SK-N-SH (cell line): ENCODE measurements around the gene OPCML. TPM values are rescaled to one million over a fixed set of nuclear protein-coding genes. Genes with fewer than 3 reads are reported as not detected.

Experiments
- CTCF ChIA-PET: fragments of 300-600, 350-600 bp; formaldehyde crosslinking; extraction: SDS; loops from one replicate; lab custom pipeline; 2021; lab: Yijun Ruan, JAX
- POLR2A ChIA-PET: fragments of 350-600 bp; sonication (Branson Sonifier 250); formaldehyde crosslinking; extraction: SDS; loops from one replicate; lab custom pipeline; 2020; ENCODE audit warnings: antibody characterized with exemption, inconsistent platforms; lab: Yijun Ruan, JAX
- DNase-seq: peaks from one replicate; pipeline ENCODE4 v3.0.0; 2012
- H2AFZ ChIP-seq: fragments of 200-600 bp; sonication (generic); 2 replicates; pipeline ENCODE4 v1.8.1; 2016; ENCODE audit warnings: antibody characterized with exemption, mild to moderate bottlenecking, low read depth
- H3F3A ChIP-seq: fragments of 200-600 bp; sonication (generic); replicated peaks from 2 replicates; pipeline ENCODE3; 2016; ENCODE audit warnings: antibody characterized with exemption, mild to moderate bottlenecking; ENCODE audit not compliant: insufficient read depth
- H3K27ac ChIP-seq, 2 experiments: fragments of 200-500 bp in 1 of 2; fragments of 200-600 bp in 1 of 2; sonication (Bioruptor generic) in 1 of 2; sonication (generic), shearing (Covaris generic) in 1 of 2; 2 replicates each; pipeline versions ENCODE4 v1.5.1 to v1.6.1; 2014 to 2016; ENCODE audit warnings: low read depth in 2 of 2, inconsistent platforms in 1 of 2, low read length in 1 of 2, mild to moderate bottlenecking in 1 of 2, mixed read lengths in 1 of 2
- H3K27me3 ChIP-seq: fragments of 200-600 bp; sonication (generic), shearing (Covaris generic); 2 replicates; pipeline ENCODE4 v1.6.1; 2016; ENCODE audit warnings: mixed run types; ENCODE audit not compliant: insufficient read depth
- H3K36me3 ChIP-seq, 2 experiments: fragments of 200-500 bp in 1 of 2; fragments of 200-600 bp in 1 of 2; sonication (Bioruptor generic) in 1 of 2; sonication (generic) in 1 of 2; replicated peaks in 1 of 2; 2 replicates each; pipeline versions ENCODE3 to v1.5.1; 2014 to 2016; ENCODE audit warnings: low read length in 1 of 2, mild to moderate bottlenecking in 1 of 2; ENCODE audit not compliant: insufficient read depth in 2 of 2, control insufficient read depth in 1 of 2
- H3K4me1 ChIP-seq, 2 experiments: fragments of 200-500 bp in 1 of 2; fragments of 200-600 bp in 1 of 2; sonication (Bioruptor generic) in 1 of 2; sonication (generic), shearing (Covaris generic) in 1 of 2; 2 replicates each; pipeline versions ENCODE4 v1.5.1 to v1.6.1; 2014 to 2016; ENCODE audit warnings: low read depth in 1 of 2, low read length in 1 of 2, mixed run types in 1 of 2; ENCODE audit not compliant: insufficient read depth in 2 of 2, control insufficient read depth in 1 of 2
- H3K4me2 ChIP-seq: fragments of 200-600 bp; sonication (generic), shearing (Covaris generic); 2 replicates; pipeline ENCODE4 v1.6.1; 2017; ENCODE audit warnings: mixed run types
- H3K4me3 ChIP-seq, 2 experiments: fragments of 200-500 bp in 1 of 2; fragments of 200-600 bp in 1 of 2; sonication (Bioruptor generic) in 1 of 2; sonication (generic), shearing (Covaris generic) in 1 of 2; 2 replicates each; pipeline versions ENCODE4 v1.5.1 to v1.8.1; 2014 to 2016; ENCODE audit warnings: low read depth in 2 of 2, inconsistent platforms in 1 of 2, low read length in 1 of 2, mild to moderate bottlenecking in 1 of 2, mixed read lengths in 1 of 2, moderate library complexity in 1 of 2
- H3K79me2 ChIP-seq: fragments of 200-600 bp; sonication (generic); 2 replicates; pipeline ENCODE4 v1.8.1; 2017; ENCODE audit warnings: mild to moderate bottlenecking; ENCODE audit not compliant: insufficient read depth
- H3K9ac ChIP-seq: fragments of 200-600 bp; sonication (generic); 2 replicates; pipeline ENCODE4 v1.6.1; 2017; ENCODE audit warnings: mixed run types
- H3K9me2 ChIP-seq: fragments of 200-600 bp; sonication (generic); 2 replicates; pipeline ENCODE4 v1.6.1; 2017; ENCODE audit warnings: mixed run types
- H3K9me3 ChIP-seq: fragments of 200-600 bp; sonication (generic); 2 replicates; pipeline ENCODE4 v1.6.1; 2017; ENCODE audit warnings: mixed run types, mild to moderate bottlenecking, moderate library complexity
- H4K20me1 ChIP-seq: fragments of 200-600 bp; sonication (generic); 2 replicates; pipeline ENCODE4 v1.6.1; 2017; ENCODE audit warnings: mild to moderate bottlenecking, mixed run types; ENCODE audit not compliant: insufficient read depth
- FOSL2 ChIP-seq: IDR thresholded peaks from 2 replicates; pipeline ENCODE4 v1.4.0; 2012; ENCODE audit warnings: low read depth, mild to moderate bottlenecking, moderate library complexity, borderline replicate concordance
- FOXJ3 ChIP-seq: sonication (generic); formaldehyde crosslinking; IDR thresholded peaks from 2 replicates; pipeline ENCODE4 v1.5.1; 2020; ENCODE audit warnings: mild to moderate bottlenecking, missing genetic modification reagents
- FOXM1 ChIP-seq: IDR thresholded peaks from 2 replicates; pipeline ENCODE4 v1.4.0; 2012; ENCODE audit warnings: low read depth, mild to moderate bottlenecking
- GABPA ChIP-seq: IDR thresholded peaks from 2 replicates; pipeline ENCODE4 v1.4.0; 2012; ENCODE audit warnings: low read depth, mild to moderate bottlenecking
- MEF2A ChIP-seq: IDR thresholded peaks from 2 replicates; pipeline ENCODE4 v1.4.0; 2012; ENCODE audit warnings: low read depth, borderline replicate concordance
- NFIC ChIP-seq: IDR thresholded peaks from 2 replicates; pipeline ENCODE4 v1.4.0; 2012; ENCODE audit warnings: borderline replicate concordance
- NRF1 ChIP-seq: IDR thresholded peaks from 2 replicates; pipeline ENCODE4 v1.6.1; 2012; ENCODE audit warnings: low read depth, mild to moderate bottlenecking, low read length
- PBX3 ChIP-seq: IDR thresholded peaks from 2 replicates; pipeline ENCODE4; 2012
- RCOR1 ChIP-seq: fragments of 150-350 bp; IDR thresholded peaks from 2 replicates; pipeline ENCODE4 v1.6.1; 2017; ENCODE audit warnings: antibody characterized with exemption, low read length
- RFX5 ChIP-seq: IDR thresholded peaks from 2 replicates; pipeline ENCODE4 v1.6.1; 2012; ENCODE audit warnings: mild to moderate bottlenecking, improper control_type of control experiment, low read length
- RXRA ChIP-seq: IDR thresholded peaks from 2 replicates; pipeline ENCODE4 v1.4.0; 2012; ENCODE audit warnings: low read depth, mild to moderate bottlenecking, borderline replicate concordance
- SIN3A ChIP-seq: IDR thresholded peaks from 2 replicates; pipeline ENCODE4 v1.6.1; 2012; ENCODE audit warnings: low read depth, mild to moderate bottlenecking, low read length, moderate library complexity, borderline replicate concordance
- SMC3 ChIP-seq: IDR thresholded peaks from 2 replicates; pipeline ENCODE4 v1.6.1; 2012; ENCODE audit warnings: low read depth, low read length, improper control_type of control experiment
- TAF1 ChIP-seq: IDR thresholded peaks from 2 replicates; pipeline ENCODE4 v1.6.1; 2012; ENCODE audit warnings: low read depth, mild to moderate bottlenecking, low read length, moderate library complexity, borderline replicate concordance
- TEAD4 ChIP-seq: IDR thresholded peaks from 2 replicates; pipeline ENCODE4 v1.4.0; 2012; ENCODE audit warnings: mild to moderate bottlenecking, borderline replicate concordance; ENCODE audit not compliant: insufficient read depth
- ZBTB33 ChIP-seq: IDR thresholded peaks from 2 replicates; pipeline ENCODE4 v1.4.0; 2012; ENCODE audit warnings: low read depth, borderline replicate concordance
- WGBS: methylation state at CpG from one replicate; pipeline ENCODE4 v1.1.6; 2017; ENCODE audit warnings: low lambda C conversion rate; 5-methylcytosine and 5-hydroxymethylcytosine counted together
- polyA plus RNA-seq, 3 experiments: library from polyadenylated mRNA; depleted of rRNA; stranded (reverse); fragments of >200 nt; gene quantifications; 2 replicates each; pipeline ENCODE4 v1.2.3, GENCODE V29; 2012
- TF ChIP-seq, protein P1 (sequence below): IDR thresholded peaks from 2 replicates; pipeline ENCODE4 v1.4.0; 2012; ENCODE audit warnings: low read depth
- TF ChIP-seq, protein P2 (sequence below): fragments of 200-600 bp; sonication (generic); IDR thresholded peaks from 2 replicates; pipeline ENCODE4 v1.6.1; 2017; ENCODE audit warnings: antibody characterized with exemption, mild to moderate bottlenecking, moderate library complexity
- TF ChIP-seq, protein P3 (sequence below): IDR thresholded peaks from 2 replicates; pipeline ENCODE4 v1.4.0; 2012; ENCODE audit warnings: low read depth, borderline replicate concordance

Gene OPCML
- polyA plus RNA-seq, 1 of the 3 experiments (the other 2 are of a cell fraction): not detected

DNA sequence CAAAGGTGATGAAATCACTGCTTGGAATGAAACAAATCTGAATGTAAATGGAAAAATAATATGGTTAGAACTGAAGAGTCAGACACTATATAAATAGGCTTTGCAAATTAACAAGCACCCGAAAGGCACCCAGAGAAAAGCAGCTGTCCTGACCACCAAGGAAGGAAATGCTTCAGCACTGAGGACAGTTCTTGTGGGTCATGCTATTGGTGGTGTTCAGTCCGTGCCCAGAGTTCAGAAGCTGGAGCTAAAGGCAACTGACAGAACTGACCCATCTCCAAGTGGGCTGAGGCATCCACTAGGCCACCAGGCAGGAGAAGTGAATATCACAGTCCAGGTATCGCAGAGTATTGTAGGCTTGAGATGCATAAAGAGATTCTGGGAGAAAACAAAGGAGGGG is 208.9 kb downstream of the OPCML start:
- Histone ChIP-seq H3F3A (no peaks in the 10 kb centered on the region), H3K27me3 (no peaks in the 10 kb centered on the region), H3K9ac (no peak overlapping the region), H3K4me1 (no peaks in the 10 kb centered on the region), H3K4me3 (no peak overlapping the region), H3K27ac (no peak overlapping the region), H3K9me3 (peaks cover 5% of the 10 kb centered on the region; the same call in 1 of the 2 replicates), H3K36me3 (no peaks in the 10 kb centered on the region), H4K20me1 (no peaks in the 10 kb centered on the region), H2AFZ (no peak overlapping the region), H3K4me2 (no peak overlapping the region), H3K9me2 (no peaks in the 10 kb centered on the region), H3K79me2 (no peaks in the 10 kb centered on the region)
- DNase-seq: no peak
- ChIA-PET POLR2A (no interaction called here), CTCF (interaction anchor here (0.6 kb wide), 1 partner anchor 27 kb away, joined by 3 read pairs; no protein-coding TSS in a partner anchor)
- WGBS: 14% methylated on average over 3 of the region's 3 CpGs
- TF ChIP-seq TAF1 (no peak), RXRA (no peak), RCOR1 (no peak), NFIC (no peak), MEF2A (no peak), ZBTB33 (no peak), NRF1 (no peak), RFX5 (no peak), FOSL2 (no peak), PBX3 (no peak), FOXJ3 (CRISPR knock-in tag) (no peak), GABPA (no peak), SIN3A (no peak), SMC3 (no peak), TEAD4 (no peak), FOXM1 (no peak)
- TF ChIP-seq, protein P1, sequence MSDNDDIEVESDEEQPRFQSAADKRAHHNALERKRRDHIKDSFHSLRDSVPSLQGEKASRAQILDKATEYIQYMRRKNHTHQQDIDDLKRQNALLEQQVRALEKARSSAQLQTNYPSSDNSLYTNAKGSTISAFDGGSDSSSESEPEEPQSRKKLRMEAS: no peak
- TF ChIP-seq, protein P2, sequence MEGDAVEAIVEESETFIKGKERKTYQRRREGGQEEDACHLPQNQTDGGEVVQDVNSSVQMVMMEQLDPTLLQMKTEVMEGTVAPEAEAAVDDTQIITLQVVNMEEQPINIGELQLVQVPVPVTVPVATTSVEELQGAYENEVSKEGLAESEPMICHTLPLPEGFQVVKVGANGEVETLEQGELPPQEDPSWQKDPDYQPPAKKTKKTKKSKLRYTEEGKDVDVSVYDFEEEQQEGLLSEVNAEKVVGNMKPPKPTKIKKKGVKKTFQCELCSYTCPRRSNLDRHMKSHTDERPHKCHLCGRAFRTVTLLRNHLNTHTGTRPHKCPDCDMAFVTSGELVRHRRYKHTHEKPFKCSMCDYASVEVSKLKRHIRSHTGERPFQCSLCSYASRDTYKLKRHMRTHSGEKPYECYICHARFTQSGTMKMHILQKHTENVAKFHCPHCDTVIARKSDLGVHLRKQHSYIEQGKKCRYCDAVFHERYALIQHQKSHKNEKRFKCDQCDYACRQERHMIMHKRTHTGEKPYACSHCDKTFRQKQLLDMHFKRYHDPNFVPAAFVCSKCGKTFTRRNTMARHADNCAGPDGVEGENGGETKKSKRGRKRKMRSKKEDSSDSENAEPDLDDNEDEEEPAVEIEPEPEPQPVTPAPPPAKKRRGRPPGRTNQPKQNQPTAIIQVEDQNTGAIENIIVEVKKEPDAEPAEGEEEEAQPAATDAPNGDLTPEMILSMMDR: no peak
- TF ChIP-seq, protein P3, sequence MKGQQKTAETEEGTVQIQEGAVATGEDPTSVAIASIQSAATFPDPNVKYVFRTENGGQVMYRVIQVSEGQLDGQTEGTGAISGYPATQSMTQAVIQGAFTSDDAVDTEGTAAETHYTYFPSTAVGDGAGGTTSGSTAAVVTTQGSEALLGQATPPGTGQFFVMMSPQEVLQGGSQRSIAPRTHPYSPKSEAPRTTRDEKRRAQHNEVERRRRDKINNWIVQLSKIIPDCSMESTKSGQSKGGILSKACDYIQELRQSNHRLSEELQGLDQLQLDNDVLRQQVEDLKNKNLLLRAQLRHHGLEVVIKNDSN: no peak
